SK-N-DZ (cell line): Measurements from ENCODE around the gene JSRP1.

Source experiments
- DNase-seq: peaks from one replicate; pipeline ENCODE4 v3.0.0-alpha.2; 2015; ENCODE audit warnings: low spot score

Gene JSRP1

GRCh38 chr19:2247433-2248101, 8.7 kb downstream of the JSRP1 start:
- DNase-seq, result no peak

- no peak for DNase-seq
Observed at GRCh38 chr19:2246801-2247361, 9.3 kb downstream of the JSRP1 start.

- no peak for DNase-seq
Observed at GRCh38 chr19:2246014-2246620, 10.1 kb downstream of the JSRP1 start.

DNA sequence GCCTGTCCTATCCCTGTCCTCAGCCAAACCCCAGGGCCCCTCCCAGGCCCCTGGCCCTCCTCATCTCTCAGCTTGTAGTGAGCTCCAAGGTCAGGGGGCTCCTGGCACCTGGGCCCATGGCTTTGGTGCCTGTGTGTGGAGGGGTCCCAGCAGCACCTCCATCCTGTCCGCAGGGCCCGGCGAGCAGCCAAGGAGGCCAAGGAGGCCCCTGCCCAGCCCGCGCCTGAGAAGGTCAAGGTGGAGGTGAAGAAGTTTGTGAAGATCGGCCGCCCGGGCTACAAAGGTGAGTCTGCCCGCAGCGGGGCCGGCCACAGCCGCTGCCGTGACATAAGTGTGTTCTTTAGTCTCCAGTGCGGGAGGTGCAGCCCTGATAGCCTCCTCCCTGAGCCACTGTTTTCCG, 10.9 kb downstream of the JSRP1 start:
- DNase-seq, result no peak

DNA sequence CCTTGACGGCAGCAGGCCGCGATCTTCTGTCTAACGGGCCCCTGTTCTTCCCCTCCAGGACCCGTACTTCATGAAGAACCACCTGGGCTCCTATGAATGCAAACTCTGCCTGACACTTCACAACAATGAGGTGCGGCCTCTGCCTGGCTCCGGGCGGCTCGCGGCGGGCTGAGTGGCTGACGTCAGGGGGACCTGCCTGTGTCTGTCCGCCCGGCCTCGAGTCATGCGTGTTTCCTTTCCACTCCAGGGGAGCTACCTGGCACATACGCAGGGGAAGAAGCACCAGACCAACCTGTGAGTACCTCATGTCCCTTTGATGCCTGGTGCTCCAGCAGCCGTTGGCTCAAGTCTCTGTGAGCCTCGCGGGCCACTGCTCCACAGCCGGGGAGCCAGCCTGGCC, 11.7 kb downstream of the JSRP1 start:
- no peak for DNase-seq

DNA sequence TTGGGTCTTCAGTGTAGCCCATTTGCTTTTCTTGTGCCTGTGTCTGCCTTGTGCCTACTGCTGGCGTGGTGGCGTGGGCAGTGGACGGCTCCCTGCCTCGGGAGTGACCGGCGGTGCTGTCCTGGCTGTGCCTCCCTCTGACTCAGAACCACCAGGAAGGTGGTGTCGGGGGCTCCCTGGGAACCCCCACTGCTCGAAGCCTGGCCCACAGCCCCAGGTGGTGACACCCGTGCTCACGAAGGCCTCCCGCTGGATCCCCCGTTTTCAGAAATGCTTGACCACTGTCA, 12.1 kb downstream of the JSRP1 start:
- no peak for DNase-seq

GRCh38 chr19:2243274-2244124, 12.7 kb downstream of the JSRP1 start:
- no peak for DNase-seq

- DNase-seq, result no peak
Observed at GRCh38 chr19:2242816-2243215, 13.4 kb downstream of the JSRP1 start.

- no peak for DNase-seq
Observed at GRCh38 chr19:2242092-2242537, 14.1 kb downstream of the JSRP1 start.

DNA sequence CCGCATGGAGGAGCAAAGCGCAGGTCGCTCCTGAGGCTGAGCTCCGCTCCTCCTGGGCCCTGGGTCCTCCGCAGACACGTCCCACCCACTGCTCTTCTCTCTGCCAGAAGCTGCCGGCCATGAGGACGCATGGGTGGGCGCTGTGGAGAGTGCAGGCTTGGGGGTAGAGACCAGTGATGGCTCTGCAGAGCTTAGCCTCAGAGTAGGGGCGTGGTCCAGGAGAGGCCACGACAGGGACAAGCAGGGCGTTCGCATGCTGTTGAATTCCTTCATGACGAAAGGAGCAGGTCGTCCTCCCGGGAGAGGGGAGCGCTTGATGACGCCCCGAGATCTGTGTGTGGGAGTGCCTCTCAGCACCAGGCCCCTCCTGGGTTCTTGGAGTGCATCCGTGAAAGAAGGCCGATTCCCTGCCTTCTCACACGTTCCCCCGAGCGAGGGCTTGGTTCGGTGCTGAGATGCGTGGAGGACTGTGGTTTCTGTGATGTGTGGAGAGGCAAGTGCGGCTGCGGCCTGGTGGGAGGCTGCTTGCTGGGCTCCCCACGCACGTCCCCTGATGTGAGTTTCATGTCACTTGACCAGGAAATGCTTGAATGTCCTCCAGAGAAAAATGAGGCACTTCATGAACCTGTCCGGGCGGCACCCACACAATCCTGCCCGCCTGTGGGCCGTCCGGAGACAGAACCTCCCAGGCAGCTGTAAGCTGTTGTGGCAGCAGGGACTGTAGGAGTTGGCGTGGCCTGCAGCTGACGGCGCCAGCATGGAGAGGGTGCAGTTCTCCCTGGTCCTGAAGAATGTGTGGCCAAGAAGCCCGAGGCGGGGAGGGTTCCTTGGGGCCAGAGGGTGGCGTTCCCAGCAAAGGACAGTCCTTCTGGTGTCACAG, 15.1 kb downstream of the JSRP1 start:
- no peak for DNase-seq

GRCh38 chr19:2239771-2240770, 16.1 kb downstream of the JSRP1 start:
- no peak for DNase-seq

- no peak for DNase-seq
Observed at GRCh38 chr19:2239173-2239572, 17.0 kb downstream of the JSRP1 start.

- no peak for DNase-seq
Observed at GRCh38 chr19:2237869-2238153, 18.4 kb downstream of the JSRP1 start.

- DNase-seq, result no peak
Observed at GRCh38 chr19:2237051-2237868, 19.0 kb downstream of the JSRP1 start.

DNA sequence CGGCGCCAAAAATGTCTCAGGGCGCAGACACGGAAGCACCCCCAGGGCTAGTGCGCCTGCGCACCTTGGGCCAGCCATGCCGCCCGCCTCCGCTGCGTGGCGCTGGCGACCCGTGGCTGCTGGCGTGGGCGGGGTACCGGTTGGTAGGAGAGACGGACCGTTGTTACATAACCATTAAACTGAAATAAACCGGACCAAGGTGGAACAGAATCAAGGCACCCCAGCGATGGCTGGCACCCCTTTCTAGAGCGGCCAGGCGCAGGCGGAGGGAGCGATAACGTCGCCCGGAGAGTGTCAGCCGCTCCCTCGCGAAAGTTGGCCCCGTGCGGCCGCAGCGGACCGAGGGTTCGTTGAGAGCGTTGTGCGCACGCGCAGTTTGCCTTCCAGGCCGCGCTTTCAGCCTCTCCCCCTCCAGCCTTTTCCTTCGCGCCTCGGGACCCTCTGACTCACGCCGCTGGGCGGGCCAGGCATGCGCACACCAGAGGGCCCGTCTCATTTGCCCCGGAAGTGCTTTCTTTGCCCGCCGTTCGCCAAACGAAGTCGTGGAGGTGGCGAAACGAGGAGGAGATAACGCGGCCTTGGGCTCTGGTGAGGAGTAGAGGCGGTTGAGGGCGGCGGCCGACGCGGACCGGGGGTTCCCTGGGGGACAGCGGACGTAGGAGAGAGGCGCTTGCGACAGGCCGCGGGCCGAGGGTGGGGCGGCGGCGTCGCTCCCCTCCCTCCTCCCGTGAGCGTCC, 19.7 kb downstream of the JSRP1 start, which contains the start of the genes PLEKHJ1 and SF3A2:
TSS of gene PLEKHJ1 (minus strand) at position 16 of the 737 bp plus-strand sequence. CDS start 81 bp downstream, outside the sequence.
TSS of gene SF3A2 (plus strand) at position 511 of the 737 bp plus-strand sequence. CDS start 6,595 bp downstream, outside the sequence.
- peak; percentile 97 for DNase-seq

- DNase-seq, result no peak
Observed at GRCh38 chr19:2236064-2236313, 20.2 kb downstream of the JSRP1 start.

GRCh38 chr19:2235381-2236063, 20.7 kb downstream of the JSRP1 start:
- no peak for DNase-seq

- no peak for DNase-seq
Observed at GRCh38 chr19:2234996-2235380, 21.2 kb downstream of the JSRP1 start.
